D341Med (cell line): ENCODE results near the gene SLC30A2.

Experiments
- DNase-seq: peaks from one replicate; pipeline ENCODE4 v3.0.0; 2012; ENCODE audit warnings: low spot score

SLC30A2 gene

GRCh38 chr1:26069941-26070295 lies 24.0 kb upstream of the SLC30A2 start:
- DNase-seq, result no peak

- no peak for DNase-seq
Observed at GRCh38 chr1:26067432-26067911, 21.6 kb upstream of the SLC30A2 start, which contains the start of gene TRIM63. TSS of gene TRIM63 (minus strand) at chr1:26067630. CDS start at chr1:26067494, 136 bp downstream.

- DNase-seq, result no peak
Observed at GRCh38 chr1:26066857-26067256, 20.9 kb upstream of the SLC30A2 start.

- DNase-seq, result no peak
Observed at GRCh38 chr1:26066160-26066559, 20.2 kb upstream of the SLC30A2 start.

GRCh38 chr1:26064553-26064952 lies 18.6 kb upstream of the SLC30A2 start:
- DNase-seq, result no peak

GRCh38 chr1:26060832-26061574 lies 15.1 kb upstream of the SLC30A2 start:
- DNase-seq, result no peak

DNA sequence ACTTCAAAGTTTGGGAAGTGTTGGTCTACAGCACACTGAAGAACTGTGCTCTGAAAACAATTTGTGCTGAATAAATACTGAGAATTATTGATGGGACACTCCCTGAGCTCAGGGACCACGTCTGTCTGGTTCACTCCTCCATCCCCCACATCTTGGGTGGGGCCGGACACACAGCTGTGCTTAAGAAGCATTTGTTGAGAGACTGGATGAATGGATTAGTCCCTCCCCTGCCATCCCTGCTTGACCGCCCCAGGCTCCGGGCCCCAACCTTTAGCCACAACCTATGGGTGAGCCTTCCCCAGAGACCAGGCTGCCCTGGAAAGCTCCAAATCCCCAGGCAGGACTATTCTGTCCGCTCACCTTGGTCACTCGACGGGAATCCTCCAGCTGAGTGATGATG lies 14.0 kb upstream of the SLC30A2 start:
- DNase-seq, result no peak

DNA sequence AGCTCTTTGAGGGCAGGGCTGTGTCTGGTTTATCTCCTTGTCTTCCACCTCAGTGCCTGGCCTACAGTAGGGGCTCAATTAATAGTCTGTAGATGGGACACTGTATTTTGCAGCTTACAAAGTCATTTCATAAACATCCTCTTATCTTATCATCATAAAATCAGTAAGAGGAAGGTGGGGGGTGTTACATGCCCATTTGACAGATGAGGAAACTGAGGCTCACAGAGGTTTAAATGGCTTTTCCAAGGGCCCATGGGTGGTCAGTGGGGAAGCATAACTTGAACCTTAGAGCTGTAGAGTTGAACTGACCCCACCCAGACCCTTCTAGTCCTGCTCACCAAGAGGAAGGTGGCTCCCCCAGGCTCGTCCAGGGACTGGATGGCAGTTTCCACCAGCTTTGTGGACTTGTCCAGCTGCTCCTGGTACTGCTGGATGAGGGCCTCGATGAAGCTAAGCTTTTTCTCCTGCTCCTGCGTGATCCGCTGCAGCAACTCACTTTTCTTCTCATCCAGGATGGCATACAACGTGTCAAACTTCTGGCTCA lies 12.2 kb upstream of the SLC30A2 start:
- DNase-seq, result no peak

DNA sequence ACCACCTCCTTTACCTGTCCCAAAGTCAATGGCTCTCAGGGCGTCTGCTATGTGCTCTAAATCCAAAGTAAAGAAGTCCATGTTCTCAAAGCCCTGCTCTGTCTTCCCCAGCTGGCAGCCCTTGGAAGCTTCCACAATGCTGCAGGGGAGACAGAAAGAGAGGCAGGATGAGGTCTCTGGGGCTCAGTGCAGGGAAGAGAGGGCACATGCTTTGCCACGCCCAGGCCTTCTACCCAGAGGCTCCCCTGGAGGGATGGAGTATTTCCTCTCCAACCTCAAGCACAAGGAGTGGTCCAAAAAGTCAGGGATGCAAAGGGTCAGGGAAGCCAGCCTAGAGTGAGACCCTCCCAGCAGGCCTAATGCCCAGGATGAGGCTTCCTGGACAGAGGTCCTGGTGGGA lies 11.3 kb upstream of the SLC30A2 start:
- DNase-seq, result no peak

DNA sequence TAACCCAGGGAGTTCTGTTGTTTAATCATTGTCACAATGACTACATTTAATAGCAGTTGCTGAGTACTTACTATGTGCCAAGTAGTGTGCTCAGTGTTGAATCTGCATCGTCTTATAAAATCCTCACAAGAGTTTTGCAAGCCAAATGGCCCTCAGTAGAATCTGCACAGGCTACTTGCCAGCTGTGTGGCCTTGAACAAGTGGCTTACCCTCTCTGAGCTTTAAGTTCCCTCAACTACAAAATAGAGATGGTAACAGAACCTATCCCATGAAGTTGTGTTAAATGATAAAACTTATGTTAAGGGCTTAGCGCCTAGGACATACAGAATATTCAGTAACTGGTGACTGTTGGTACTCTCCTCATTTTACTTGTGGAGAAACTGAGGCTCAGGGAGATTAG lies 9.1 kb upstream of the SLC30A2 start:
- no peak for DNase-seq

- no peak for DNase-seq
Observed at GRCh38 chr1:26053718-26054560, 8.0 kb upstream of the SLC30A2 start.

DNA sequence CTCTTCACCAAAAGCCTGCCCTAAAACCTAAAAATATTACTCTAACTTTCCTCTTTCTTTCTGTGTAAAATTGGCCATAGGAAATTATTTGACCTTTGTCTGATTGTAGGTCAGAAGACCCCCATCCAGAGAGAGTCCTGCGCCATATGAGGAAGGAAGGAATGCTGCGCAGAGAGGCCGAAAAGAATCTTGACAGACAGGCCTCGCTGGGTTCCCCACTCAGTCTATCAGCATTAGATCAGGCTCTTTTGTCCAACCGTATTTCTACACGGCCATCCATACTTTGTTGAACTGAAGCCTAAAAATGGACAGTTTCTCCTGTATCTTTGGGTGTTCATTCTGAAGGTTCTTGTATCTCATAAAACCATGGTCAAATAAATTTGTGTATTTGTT lies 4.3 kb upstream of the SLC30A2 start:
- no peak for DNase-seq

DNA sequence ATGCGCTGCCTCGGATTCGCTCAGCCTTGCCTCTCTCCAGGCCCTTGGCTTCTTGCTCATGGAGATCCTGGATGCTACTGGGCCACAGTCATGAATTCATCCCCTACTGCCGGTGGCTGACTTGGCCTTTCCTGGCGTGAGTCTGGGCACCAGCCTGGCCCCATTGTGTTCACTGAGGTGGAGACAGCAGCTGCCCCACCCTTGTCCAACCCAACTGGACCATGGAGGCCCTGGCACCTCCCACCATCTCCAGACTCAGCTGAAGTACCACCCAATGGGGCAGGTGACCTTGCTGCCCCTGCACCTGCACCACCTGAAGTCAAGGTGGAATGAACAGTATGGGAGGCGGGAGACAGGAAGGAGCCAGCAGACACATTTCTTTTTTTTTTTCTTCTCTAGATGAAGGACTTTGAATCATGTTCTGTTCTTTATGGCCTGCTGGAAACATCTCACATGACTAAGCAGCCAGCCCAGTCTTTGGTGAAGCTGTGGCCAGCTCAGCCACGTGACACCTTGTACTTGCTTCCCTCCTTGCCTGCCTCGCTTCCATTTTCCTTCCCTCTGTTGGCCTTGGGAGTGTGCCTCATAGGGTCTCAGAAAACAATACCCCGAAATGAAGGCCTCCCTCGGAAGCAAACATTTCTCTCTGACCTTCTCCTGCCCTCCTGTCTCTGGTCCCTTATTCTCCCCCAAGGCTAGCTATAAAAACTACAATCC lies 3.8 kb upstream of the SLC30A2 start:
- DNase-seq, result no peak

DNA sequence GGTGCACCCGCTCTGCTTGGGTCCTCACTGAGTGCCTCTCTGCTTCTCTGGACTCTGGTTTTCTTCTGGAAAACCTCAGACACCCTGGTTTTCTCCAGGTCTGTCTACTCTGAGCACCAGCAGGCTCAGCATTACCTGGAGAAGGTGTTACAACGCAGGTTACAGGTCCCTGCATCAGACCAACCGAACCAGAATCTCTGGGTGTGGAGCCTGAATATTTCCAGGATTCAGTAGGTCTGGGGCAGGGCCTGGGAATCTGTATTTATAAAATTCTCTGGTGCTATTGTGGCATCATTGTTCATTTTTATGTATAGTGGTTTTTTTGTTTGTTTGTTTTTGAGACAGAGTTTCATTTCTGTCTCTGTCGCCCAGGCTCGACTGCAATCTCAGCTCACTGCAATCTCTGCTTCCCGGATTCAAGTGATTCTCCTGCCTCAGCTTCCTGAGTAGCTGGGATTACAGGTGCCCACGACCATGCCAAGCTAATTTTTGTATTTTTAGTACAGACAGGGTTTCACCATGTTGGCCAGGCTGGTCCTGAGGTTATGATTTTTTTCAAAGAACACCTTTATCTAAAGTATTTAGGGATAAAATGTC lies 1.5 kb upstream of the SLC30A2 start:
- no peak for DNase-seq

GRCh38 chr1:26046246-26047095 lies 553 bp upstream of the SLC30A2 start:
- no peak for DNase-seq

- DNase-seq, result no peak
Observed at GRCh38 chr1:26044971-26045721, 772 bp downstream of the SLC30A2 start.

DNA sequence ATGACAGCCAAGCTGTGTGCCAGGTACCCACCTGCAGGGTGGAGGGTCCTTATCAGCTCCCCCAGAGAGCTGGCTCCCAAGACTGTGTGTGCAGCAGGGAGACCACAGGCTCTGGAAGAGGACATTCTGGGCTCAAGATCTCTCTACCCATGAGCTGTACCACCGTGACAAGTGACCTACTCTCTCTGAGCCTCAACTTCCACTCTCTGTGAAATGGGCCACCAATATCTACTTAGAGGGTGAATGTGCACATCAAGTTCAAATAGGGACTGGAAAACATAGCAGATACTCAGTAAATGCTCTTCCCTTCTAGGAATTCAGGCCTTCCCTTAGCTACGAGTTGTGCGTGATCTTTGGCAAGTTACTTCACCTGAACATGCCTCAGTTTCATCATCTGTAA lies 1.5 kb downstream of the SLC30A2 start:
- no peak for DNase-seq

DNA sequence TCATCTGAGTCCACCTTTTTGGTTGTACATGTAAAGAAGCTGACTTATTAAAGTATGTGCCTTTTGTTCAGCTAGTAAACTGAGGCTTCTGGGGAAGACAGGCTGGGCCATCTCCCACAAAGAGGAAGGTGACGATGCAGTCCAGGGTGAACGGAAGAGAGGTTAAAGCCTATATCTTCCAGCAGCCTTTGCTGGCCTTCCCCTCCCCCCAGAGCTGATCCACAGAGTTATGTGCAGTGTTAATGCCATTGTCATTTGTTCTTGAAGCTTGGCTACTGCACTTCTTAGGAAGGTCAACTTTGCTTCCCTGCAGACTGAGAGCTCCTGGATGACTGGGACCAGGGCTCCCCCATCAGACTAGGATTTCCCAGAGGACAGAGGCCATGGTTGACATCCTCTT lies 2.2 kb downstream of the SLC30A2 start:
- no peak for DNase-seq

DNA sequence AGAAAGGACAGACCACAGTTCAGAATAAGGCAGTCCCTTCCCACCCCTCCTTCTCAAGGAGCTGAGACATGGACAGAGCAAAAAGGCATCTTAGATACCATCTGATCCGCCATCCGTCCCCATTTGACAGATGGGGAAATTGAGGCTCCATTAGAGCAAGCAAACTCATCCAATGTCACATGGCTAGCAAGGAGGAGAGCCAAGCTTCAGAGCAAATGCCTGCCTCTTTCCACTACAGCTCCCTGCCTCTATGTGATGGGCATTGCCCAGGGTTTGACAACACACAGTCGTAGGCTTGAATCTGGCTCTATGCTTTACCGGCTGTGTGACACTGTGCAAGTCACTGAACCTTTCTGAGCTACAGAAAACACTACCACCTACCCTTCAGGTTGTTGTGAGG lies 3.9 kb downstream of the SLC30A2 start:
- DNase-seq, result no peak

DNA sequence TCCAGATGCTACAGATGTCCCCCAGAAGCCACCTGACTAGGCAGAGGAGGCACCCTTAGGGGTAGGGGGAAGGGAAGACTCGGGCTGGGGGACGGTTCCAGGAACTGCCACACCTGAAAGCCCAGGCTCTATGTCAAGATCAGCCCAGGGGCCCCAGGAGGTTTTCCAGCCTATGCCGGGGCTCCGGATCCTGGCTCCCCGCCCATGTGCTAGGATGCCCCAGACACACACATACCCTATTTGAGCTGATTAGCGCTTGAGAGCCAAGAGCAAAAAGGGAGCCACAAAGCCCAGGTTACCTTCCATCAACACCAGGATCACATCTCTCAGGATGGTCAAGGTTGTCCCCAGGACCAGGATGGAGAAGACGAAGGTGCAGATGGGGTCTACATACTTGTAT lies 4.5 kb downstream of the SLC30A2 start:
- DNase-seq, result no peak
